Spleen (tissue), 11 donors: Measurements from ENCODE around the gene CCSER2. TPM values are rescaled to one million over a fixed set of nuclear protein-coding genes. Genes with fewer than 3 reads are reported as not detected.

Experiments used
- DNase-seq: peaks from one replicate; pipeline ENCODE4 v3.0.0-alpha.2; 2020
- H3K27ac ChIP-seq, 8 donors: fragments of 200-600 bp; sonication (generic) in 7 of 8; 1 replicate in 4 of 8; 2 replicates in 4 of 8; pipeline versions ENCODE4 v1.5.0 to v1.8.0; 2016 to 2021; ENCODE audit warnings: inconsistent platforms in 4 of 8, mild to moderate bottlenecking in 4 of 8, moderate library complexity in 1 of 8
- H3K27me3 ChIP-seq, 7 donors: fragments of 200-600 bp; sonication (generic) in 6 of 7; replicated peaks in 1 of 7; 1 replicate in 4 of 7; 2 replicates in 3 of 7; pipeline versions ENCODE4 v1.5.0 to v1.8.0; 2016 to 2021; ENCODE audit warnings: inconsistent platforms in 3 of 7, mild to moderate bottlenecking in 1 of 7
- H3K36me3 ChIP-seq, 6 donors: fragments of 200-600 bp; sonication (generic) in 5 of 6; 1 replicate in 4 of 6; 2 replicates in 2 of 6; pipeline versions ENCODE4 v1.5.0 to v1.8.0; 2016 to 2021; ENCODE audit warnings: inconsistent platforms in 2 of 6
- H3K4me1 ChIP-seq, 6 donors: fragments of 200-600 bp; sonication (generic) in 5 of 6; 1 replicate in 3 of 6; 2 replicates in 3 of 6; pipeline versions ENCODE4 v1.5.0 to v1.8.0; 2016 to 2021; ENCODE audit warnings: inconsistent platforms in 3 of 6
- H3K4me3 ChIP-seq, 8 donors: fragments of 200-600 bp; sonication (generic) in 7 of 8; 1 replicate in 4 of 8; 2 replicates in 4 of 8; pipeline versions ENCODE4 v1.5.0 to v1.8.0; 2016 to 2021; ENCODE audit warnings: inconsistent platforms in 4 of 8, mild to moderate bottlenecking in 4 of 8, moderate library complexity in 2 of 8
- H3K9me3 ChIP-seq, 8 donors: fragments of 200-600 bp; sonication (generic) in 7 of 8; 1 replicate in 4 of 8; 2 replicates in 4 of 8; pipeline versions ENCODE4 v1.5.0 to v1.8.0; 2016 to 2021; ENCODE audit warnings: inconsistent platforms in 4 of 8
- POLR2A ChIP-seq, 3 donors: fragments of 450-650 bp; IDR thresholded peaks; one replicate each; pipeline ENCODE4 v1.5.1; 2017; ENCODE audit warnings: antibody characterized with exemption in 3 of 3, mild to moderate bottlenecking in 1 of 3
- POLR2AphosphoS5 ChIP-seq, 3 donors: sonication (generic); formaldehyde crosslinking; IDR thresholded peaks; one replicate each; pipeline ENCODE4 v1.5.1; 2017; ENCODE audit warnings: antibody characterized with exemption in 3 of 3
- WGBS, 5 donors: extraction: QIAGEN DNeasy Blood & Tissue Kit in 3 of 5; methylation state at CpG; one replicate each; pipeline versions ENCODE4 v1.1.5 to v1.1.7; 2013 to 2018; 5-methylcytosine and 5-hydroxymethylcytosine counted together
- intact Hi-C: fragments of 100-400 bp; cut with DNase I; formaldehyde crosslinking; loops from one replicate; pipeline ENCODE4 v1.15.0; 2023; ENCODE audit warnings: low total_unique reads
- polyA plus RNA-seq, 3 donors: library from polyadenylated mRNA; stranded (reverse); fragments of 200-250 nt; gene quantifications; one replicate each; pipeline ENCODE4 v1.2.1, GENCODE V29; 2013
- total RNA-seq, 7 donors: library from RNA; depleted of rRNA in 3 of 7; stranded (reverse); fragments of >200 nt in 3 of 7; fragmentation: NEBNext Ultra II Directional in 4 of 7; extraction: Animal tissue kit (Norgen Biotek cat#: 25700) in 4 of 7; gene quantifications; one replicate each; pipeline versions ENCODE4 v1.1.0 to v1.2.1, GENCODE V29; 2016 to 2021
- TF ChIP-seq, protein P1 (sequence below), 11 experiments: fragments of 200-600 bp in 7 of 11; fragments of 450-650 bp in 4 of 11; sonication (generic) in 4 of 11; IDR thresholded peaks in 8 of 11; conservative IDR thresholded peaks in 3 of 11; 1 replicate in 7 of 11; 2 replicates in 4 of 11; pipeline versions ENCODE4 v1.4.0 to v1.8.0; 2016 to 2021; ENCODE audit warnings: antibody characterized with exemption in 11 of 11, inconsistent platforms in 4 of 11, mild to moderate bottlenecking in 1 of 11
- donor health status: healthy with polysubstance abuse.
- donor health status: DM: no; HTN: no; CAD: no; lungs with moderate emphysema.
- donor health status: DM: no; HTN: no; CAD: no.
- donor health status: Bipolar disorder and iron deficiency.
- donor health status: healthy.
- donor health status: DM: no; HTN: no; CAD: no.
- donor health status: DM: yes; HTN: yes; CAD: no.

Gene CCSER2
- total and polyA plus RNA-seq, 10 donors = 5.3 to 61.4 (median 45.2) TPM

DNA sequence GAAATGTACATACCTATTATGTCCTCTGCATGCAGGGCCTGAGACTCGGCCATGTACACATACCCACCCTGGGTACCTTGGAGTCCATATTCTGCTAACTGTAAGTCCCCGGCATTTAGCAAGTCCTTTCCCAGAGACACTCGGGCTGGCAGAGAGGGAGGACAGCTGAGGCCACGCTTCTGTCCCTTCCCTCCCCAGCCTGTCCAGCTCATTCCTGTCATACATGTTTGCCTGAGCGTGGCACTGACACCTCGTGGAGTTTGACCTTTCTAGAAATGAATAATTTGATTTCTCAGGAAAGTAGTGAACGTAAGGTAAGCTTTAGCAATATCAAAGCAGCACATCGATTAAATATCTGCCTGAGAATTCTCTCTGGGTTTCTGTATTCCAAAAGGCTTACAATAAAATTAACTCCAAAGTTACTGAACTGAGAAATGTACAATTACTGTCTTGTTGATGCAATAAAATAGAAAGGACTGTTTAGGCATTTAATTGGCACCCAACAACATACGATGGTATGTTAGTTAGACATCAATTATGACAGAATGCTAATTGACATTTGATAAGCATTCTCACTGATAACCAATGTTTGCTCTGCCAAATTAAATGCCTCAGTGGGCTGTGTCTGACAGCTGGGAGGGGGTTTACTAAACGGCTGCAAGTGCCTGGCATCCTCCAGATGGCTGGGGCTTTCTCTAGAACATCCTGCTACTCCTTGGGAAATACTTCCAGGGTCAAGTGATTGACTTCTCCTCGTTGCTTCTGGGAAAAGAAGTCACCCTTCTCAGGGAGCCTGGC lies 221.2 kb downstream of the CCSER2 start:
- Histone ChIP-seq H3K27me3 (peaks cover 0 to 28% (median 0%) of the 10 kb centered on the region in 7 donors), H3K9me3 (no peaks in the 10 kb centered on the region), H3K4me3 (no peak overlapping the region), H3K4me1 (no peaks in the 10 kb centered on the region), H3K36me3 (no peaks in the 10 kb centered on the region), H3K27ac (no peak overlapping the region)
- no peak for TF ChIP-seq POLR2AphosphoS5 (IDR thresholded peaks at IDR 0.05)
- TF ChIP-seq, protein P1, sequence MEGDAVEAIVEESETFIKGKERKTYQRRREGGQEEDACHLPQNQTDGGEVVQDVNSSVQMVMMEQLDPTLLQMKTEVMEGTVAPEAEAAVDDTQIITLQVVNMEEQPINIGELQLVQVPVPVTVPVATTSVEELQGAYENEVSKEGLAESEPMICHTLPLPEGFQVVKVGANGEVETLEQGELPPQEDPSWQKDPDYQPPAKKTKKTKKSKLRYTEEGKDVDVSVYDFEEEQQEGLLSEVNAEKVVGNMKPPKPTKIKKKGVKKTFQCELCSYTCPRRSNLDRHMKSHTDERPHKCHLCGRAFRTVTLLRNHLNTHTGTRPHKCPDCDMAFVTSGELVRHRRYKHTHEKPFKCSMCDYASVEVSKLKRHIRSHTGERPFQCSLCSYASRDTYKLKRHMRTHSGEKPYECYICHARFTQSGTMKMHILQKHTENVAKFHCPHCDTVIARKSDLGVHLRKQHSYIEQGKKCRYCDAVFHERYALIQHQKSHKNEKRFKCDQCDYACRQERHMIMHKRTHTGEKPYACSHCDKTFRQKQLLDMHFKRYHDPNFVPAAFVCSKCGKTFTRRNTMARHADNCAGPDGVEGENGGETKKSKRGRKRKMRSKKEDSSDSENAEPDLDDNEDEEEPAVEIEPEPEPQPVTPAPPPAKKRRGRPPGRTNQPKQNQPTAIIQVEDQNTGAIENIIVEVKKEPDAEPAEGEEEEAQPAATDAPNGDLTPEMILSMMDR (IDR thresholded peaks at IDR 0.05 in 8 of 11, conservative IDR thresholded peaks at IDR 0.05 in 3 of 11) = no peak
- no peak for TF ChIP-seq POLR2A (IDR thresholded peaks at IDR 0.05)
- no peak for DNase-seq
- 53 to 63% (median 56%) methylated on average over 11 of the region's 11 CpGs for WGBS, 5 donors
- intact Hi-C loops = no loop called here

DNA sequence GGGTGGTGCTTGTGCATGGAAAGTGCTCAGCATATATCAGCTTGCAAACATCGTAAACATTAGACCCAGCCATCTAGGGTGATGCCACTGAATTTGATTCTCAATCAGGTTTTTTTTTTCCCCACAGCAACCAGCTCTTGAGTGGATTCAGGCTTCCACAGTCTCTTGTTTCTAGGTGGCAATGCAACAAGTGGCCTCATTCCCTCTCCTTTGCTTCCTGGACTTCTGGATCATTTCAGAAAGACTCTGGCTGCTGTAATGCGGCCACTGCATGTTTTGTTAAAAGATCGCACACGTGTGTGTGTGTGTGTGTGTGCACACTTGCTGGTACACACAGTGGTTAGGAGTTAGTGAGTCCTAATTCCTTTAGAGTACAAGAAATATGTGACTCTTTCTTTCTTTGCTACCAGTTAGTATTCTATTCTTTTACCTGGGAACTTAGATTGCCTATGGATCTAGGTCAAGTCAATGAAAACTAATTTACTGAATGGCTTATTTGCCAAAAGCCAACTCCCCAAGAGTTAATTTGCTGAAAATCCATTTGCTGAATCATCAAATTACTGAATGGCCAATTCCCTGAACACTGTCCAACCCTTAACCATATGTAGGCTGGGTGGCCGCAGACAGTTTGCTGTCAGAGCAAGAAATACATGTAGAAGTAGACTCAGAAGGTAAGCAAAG lies 222.5 kb downstream of the CCSER2 start:
- Histone ChIP-seq H3K27me3 (peaks cover 0 to 28% (median 0%) of the 10 kb centered on the region in 7 donors), H3K27ac (no peak overlapping the region), H3K9me3 (no peaks in the 10 kb centered on the region), H3K4me1 (no peaks in the 10 kb centered on the region), H3K36me3 (no peaks in the 10 kb centered on the region), H3K4me3 (no peak overlapping the region)
- intact Hi-C loops = no loop called here
- 82 to 96% (median 89%) methylated on average over 5 of the region's 5 CpGs for WGBS, 5 donors
- DNase-seq = no peak
- TF ChIP-seq POLR2A (IDR thresholded peaks at IDR 0.05) (no peak), POLR2AphosphoS5 (IDR thresholded peaks at IDR 0.05) (no peak)
- TF ChIP-seq, protein P1 (IDR thresholded peaks at IDR 0.05 in 8 of 11, conservative IDR thresholded peaks at IDR 0.05 in 3 of 11) = no peak

DNA sequence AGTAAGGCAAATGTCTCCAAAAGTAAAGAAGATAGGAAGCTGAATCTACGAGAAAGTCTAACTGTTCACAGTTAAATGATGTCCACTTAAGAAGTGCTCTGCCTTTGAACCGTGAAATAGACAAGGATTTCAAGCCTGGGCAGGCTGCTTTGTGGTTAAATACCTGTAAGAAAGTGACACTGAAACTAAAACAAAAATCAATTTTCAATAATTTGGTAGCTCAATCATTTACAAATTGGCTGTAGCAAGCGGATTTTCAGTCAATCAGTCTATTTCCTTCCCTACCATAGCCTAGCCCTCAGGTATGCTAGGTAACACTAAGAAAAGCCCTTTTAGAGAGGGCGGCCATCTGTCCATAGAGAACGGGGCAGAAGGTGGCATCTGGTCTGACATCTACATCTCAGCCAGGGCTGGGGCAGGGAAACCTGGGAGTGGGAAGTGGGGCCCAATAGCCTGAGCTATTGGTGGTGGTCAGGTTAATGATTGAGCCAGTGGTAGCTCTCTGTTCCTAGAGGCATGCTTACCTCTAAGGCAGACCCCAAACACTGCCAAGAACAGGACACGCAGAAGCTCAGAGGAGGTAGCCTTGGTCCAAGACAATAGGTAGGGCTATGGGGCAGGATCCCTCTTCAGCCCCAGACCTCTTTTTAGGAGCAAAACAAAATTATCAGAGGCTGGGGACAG lies 223.2 kb downstream of the CCSER2 start:
- no peak for TF ChIP-seq POLR2A (IDR thresholded peaks at IDR 0.05)
- no peak for TF ChIP-seq POLR2AphosphoS5 (IDR thresholded peaks at IDR 0.05)
- TF ChIP-seq, protein P1 (IDR thresholded peaks at IDR 0.05 in 8 of 11, conservative IDR thresholded peaks at IDR 0.05 in 3 of 11) = no peak
- no peaks in the 10 kb centered on the region for H3K9me3 ChIP-seq
- DNase-seq = no peak
- H3K4me3 ChIP-seq = no peak overlapping the region
- no peaks in the 10 kb centered on the region for H3K36me3 ChIP-seq
- H3K4me1 ChIP-seq = no peaks in the 10 kb centered on the region
- H3K27me3 ChIP-seq = peaks cover 0 to 28% (median 0%) of the 10 kb centered on the region in 7 donors
- 80 to 92% (median 89%) methylated on average over 6 of the region's 6 CpGs for WGBS, 5 donors
- H3K27ac ChIP-seq = no peak overlapping the region
- intact Hi-C loops = no loop called here
